Psoas muscle (tissue), 8 donors: ENCODE measurements around the gene SPTBN1. TPM values are rescaled to one million over a fixed set of nuclear protein-coding genes. Genes with fewer than 3 reads are reported as not detected.
"Not testable (repeated sequence)": the region's sequence is repeated elsewhere in the genome, so short reads cannot be mapped to it uniquely, and the experiment has no call there.

Experiments used
- ATAC-seq, 4 donors: fragments of 200-7000 bp; cut with Tn5 transposase; one replicate each; pipeline ENCODE4 v1.9.1; 2020; ENCODE audit warnings: moderate library complexity in 3 of 4, mild to moderate bottlenecking in 2 of 4
- DNase-seq, 2 donors: peaks; one replicate each; pipeline ENCODE4 v3.0.0-alpha.2; 2020
- H3K27ac ChIP-seq: fragments of 200-600 bp; one replicate; pipeline ENCODE4 v1.8.0; 2022
- H3K27me3 ChIP-seq, 3 donors: fragments of 200-600 bp in 1 of 3; one replicate each; pipeline versions ENCODE4 v1.6.1 to v1.8.0; 2013 to 2022; ENCODE audit warnings: low read length in 2 of 3, mild to moderate bottlenecking in 2 of 3, moderate library complexity in 1 of 3; ENCODE audit not compliant: insufficient read depth in 3 of 3
- H3K36me3 ChIP-seq, 2 donors: fragments of 200-600 bp in 1 of 2; one replicate each; pipeline versions ENCODE4 v1.6.1 to v1.8.0; 2013 to 2022; ENCODE audit warnings: low read depth in 1 of 2, mild to moderate bottlenecking in 1 of 2, moderate library complexity in 1 of 2; ENCODE audit not compliant: insufficient read depth in 1 of 2
- H3K4me1 ChIP-seq: fragments of 200-600 bp; one replicate; pipeline ENCODE4 v1.8.0; 2022
- H3K4me3 ChIP-seq: fragments of 200-600 bp; one replicate; pipeline ENCODE4 v1.8.0; 2022; ENCODE audit warnings: mild to moderate bottlenecking
- H3K9me3 ChIP-seq: fragments of 200-600 bp; one replicate; pipeline ENCODE4 v1.8.0; 2022
- CTCF ChIP-seq: fragments of 200-600 bp; IDR thresholded peaks from one replicate; pipeline ENCODE4 v1.8.0; 2022; ENCODE audit warnings: antibody characterized with exemption
- WGBS, 3 donors: extraction: QIAGEN DNeasy Blood & Tissue Kit; methylation state at CpG; one replicate each; pipeline versions ENCODE4 v1.1.6 to v1.1.7; 2013; 5-methylcytosine and 5-hydroxymethylcytosine counted together
- intact Hi-C, 2 donors: fragments of 100-400 bp; cut with DNase I; formaldehyde crosslinking; loops; one replicate each; pipeline versions ENCODE4 v1.11.0 to v1.14.2; 2022
- polyA plus RNA-seq, 3 donors: library from polyadenylated mRNA; stranded (reverse); fragments of 200-250 nt; gene quantifications; one replicate each; pipeline ENCODE4 v1.2.3, GENCODE V29; 2013
- total RNA-seq, 4 donors: library from RNA; stranded (reverse); fragmentation: NEBNext Ultra II Directional in 2 of 4; extraction: Animal tissue kit (Norgen Biotek cat#: 25700) in 2 of 4; gene quantifications; one replicate each; pipeline versions ENCODE4 v1.2.1 to v1.2.4, GENCODE V29; 2021 to 2023
- donor health status: healthy with polysubstance abuse.
- donor health status: DM: no; HTN: no; CAD: no; lungs with moderate emphysema.
- donor health status: Bipolar disorder and iron deficiency.
- donor health status: healthy.
- donor health status: DM: yes; HTN: yes; CAD: no.
- donor health status: DM: no; HTN: no; CAD: no.
- donor health status: DM: no; HTN: no; CAD: no.
- donor health status: DM: yes; HTN: yes; CAD: no.

Gene SPTBN1
- total and polyA plus RNA-seq, 7 donors: 22.9 to 180 (median 87.8) TPM

GRCh38 chr2:54524226-54524991 lies 68.3 kb downstream of the SPTBN1 start:
- H3K4me1 ChIP-seq: peaks cover 34% of the 10 kb centered on the region
- peaks cover 0 to 30% of the 10 kb centered on the region in 2 donors for H3K36me3 ChIP-seq
- ATAC-seq (peak; percentile 75 to 90 (median 86)), DNase-seq (no peak)
- H3K27me3 ChIP-seq: no peaks in the 10 kb centered on the region
- H3K9me3 ChIP-seq: no peaks in the 10 kb centered on the region
- no peak for TF ChIP-seq CTCF
- intact Hi-C loops: loop anchor here (5.0 kb wide), 5 partner anchors 33 to 183 kb away; no protein-coding TSS in a partner anchor
- WGBS, 3 donors: 58 to 67% (median 66%) methylated on average over 13 of the region's 13 CpGs
- H3K27ac ChIP-seq: peak overlapping the region; percentile 69
- no peak overlapping the region for H3K4me3 ChIP-seq

- no peaks in the 10 kb centered on the region for H3K27me3 ChIP-seq
- H3K4me1 ChIP-seq: peaks cover 25% of the 10 kb centered on the region
- intact Hi-C loops: loop anchor here in 1 of 2 donors (5.0 kb wide), 1 partner anchor 68 kb away; the partner anchor contains the start of gene SPTBN1
- H3K27ac ChIP-seq: peak overlapping the region; percentile 69
- DNase-seq (no peak), ATAC-seq (peak in 1 of 4 donors; percentile 30)
- no peaks in the 10 kb centered on the region for H3K9me3 ChIP-seq
- TF ChIP-seq CTCF: no peak
- peaks cover 0 to 32% of the 10 kb centered on the region in 2 donors for H3K36me3 ChIP-seq
- 80 to 88% (median 85%) methylated on average over 9 of the region's 9 CpGs for WGBS, 3 donors
- H3K4me3 ChIP-seq: no peak overlapping the region
These were observed 69.2 kb downstream of the SPTBN1 start for GRCh38 chr2:54525321-54525720.

- Histone ChIP-seq H3K9me3 (no peaks in the 10 kb centered on the region), H3K4me3 (no peak overlapping the region), H3K36me3 (peaks cover 0 to 32% of the 10 kb centered on the region in 2 donors), H3K27ac (no peak overlapping the region), H3K4me1 (peaks cover 25% of the 10 kb centered on the region), H3K27me3 (no peaks in the 10 kb centered on the region)
- intact Hi-C loops: loop anchor here in 1 of 2 donors (5.0 kb wide), 1 partner anchor 69 kb away; the partner anchor contains the start of gene SPTBN1
- TF ChIP-seq CTCF: no peak
- ATAC-seq (no peak), DNase-seq (no peak)
- WGBS, 3 donors: 73 to 82% (median 74%) methylated on average over 12 of the region's 12 CpGs
These were observed 70.2 kb downstream of the SPTBN1 start for GRCh38 chr2:54526226-54526879.

GRCh38 chr2:54528311-54528955 lies 72.3 kb downstream of the SPTBN1 start:
- ATAC-seq (no peak), DNase-seq (no peak)
- Histone ChIP-seq H3K27me3 (no peaks in the 10 kb centered on the region), H3K4me3 (no peak overlapping the region), H3K4me1 (peaks cover 25% of the 10 kb centered on the region), H3K27ac (no peak overlapping the region), H3K36me3 (peaks cover 0 to 46% of the 10 kb centered on the region in 2 donors), H3K9me3 (no peaks in the 10 kb centered on the region)
- no peak for TF ChIP-seq CTCF
- 42 to 63% (median 48%) methylated on average over 1 of the region's 1 CpG for WGBS, 3 donors
- intact Hi-C loops: loop anchor here in 1 of 2 donors (5.0 kb wide), 1 partner anchor 71 kb away; the partner anchor contains the start of gene SPTBN1

GRCh38 chr2:54529518-54529917 lies 73.4 kb downstream of the SPTBN1 start:
- H3K4me3 ChIP-seq, DNase-seq, H3K9me3 ChIP-seq, H3K27ac ChIP-seq, H3K27me3 ChIP-seq, ATAC-seq: not testable (repeated sequence)
- Histone ChIP-seq H3K36me3 (peaks cover 0 to 46% of the 10 kb centered on the region in 2 donors), H3K4me1 (peaks cover 15% of the 10 kb centered on the region)
- intact Hi-C loops: loop anchor here in 1 of 2 donors (5.0 kb wide), 1 partner anchor 72 kb away; the partner anchor contains the start of gene SPTBN1
- 94 to 98% (median 95%) methylated on average over 1 of the region's 1 CpG for WGBS, 3 donors
